ENCODE measurements around the gene PDC. TPM values are rescaled to one million over a fixed set of nuclear protein-coding genes. Genes with fewer than 3 reads are reported as not detected.
"Not testable (repeated sequence)": the region's sequence is repeated elsewhere in the genome, so short reads cannot be mapped to it uniquely, and the experiment has no call there.

The PDC gene
- total RNA-seq, 1 donor from 2014 or later, result not detected

DNA sequence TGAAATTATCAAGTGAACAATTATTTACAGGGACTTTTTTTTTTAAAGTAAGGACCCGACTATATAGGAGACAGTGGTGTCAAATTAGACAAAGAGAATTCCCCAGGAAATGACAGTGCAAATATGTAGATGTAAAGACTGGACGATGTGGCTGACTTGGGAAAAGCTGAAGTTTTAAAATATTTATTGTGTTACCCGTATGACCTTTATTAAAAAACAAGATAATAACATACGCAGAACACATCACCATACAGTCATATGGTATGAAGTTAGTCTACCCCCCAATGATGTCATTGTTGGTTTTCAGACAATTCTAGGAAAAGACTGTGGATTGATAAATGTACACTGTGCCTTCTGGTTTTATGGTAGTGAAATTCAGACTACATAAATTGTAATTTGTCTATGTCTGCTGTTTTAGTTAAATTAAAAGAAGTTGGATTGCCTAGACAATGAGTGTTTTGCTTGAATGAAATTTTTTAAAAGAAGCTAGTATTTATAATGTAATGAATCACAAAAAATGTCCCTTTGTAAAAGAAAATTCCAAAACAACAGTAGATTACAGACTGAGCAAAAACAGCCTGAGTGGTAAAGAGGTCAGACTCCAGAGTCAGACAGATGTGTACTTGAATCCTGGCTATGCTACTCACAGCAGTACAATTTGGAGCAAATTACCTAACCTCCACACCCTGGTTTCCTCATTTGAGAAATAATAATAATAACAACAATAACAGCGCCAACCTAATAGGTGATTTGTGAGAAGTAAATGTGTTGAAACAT is 15.5 kb upstream of the PDC start:
- ATAC-seq (ENCODE audit: poor library complexity), result no peak
- intact Hi-C loops (cut with DNase I), result no loop called here
- DNase-seq, result no peak

- ATAC-seq (ENCODE audit: poor library complexity), result no peak
- intact Hi-C loops (cut with DNase I), result no loop called here
- DNase-seq, result no peak
These were observed 13.3 kb upstream of the PDC start for GRCh38 chr1:186474208-186474607.

GRCh38 chr1:186473047-186473446 is 12.1 kb upstream of the PDC start:
- intact Hi-C loops (cut with DNase I), result no loop called here
- DNase-seq (no peak), ATAC-seq (ENCODE audit: poor library complexity) (no peak)

- DNase-seq, result no peak
- no peak for ATAC-seq (ENCODE audit: poor library complexity)
- intact Hi-C loops (cut with DNase I), result no loop called here
These were observed 5.0 kb upstream of the PDC start for GRCh38 chr1:186465946-186466345.

GRCh38 chr1:186465491-186465890 is 4.6 kb upstream of the PDC start:
- intact Hi-C loops (cut with DNase I); ATAC-seq (ENCODE audit: poor library complexity); DNase-seq: not testable (repeated sequence)

GRCh38 chr1:186463926-186464325 is 3.0 kb upstream of the PDC start:
- ATAC-seq (ENCODE audit: poor library complexity), result no peak
- DNase-seq, result no peak
- intact Hi-C loops (cut with DNase I), result no loop called here

DNA sequence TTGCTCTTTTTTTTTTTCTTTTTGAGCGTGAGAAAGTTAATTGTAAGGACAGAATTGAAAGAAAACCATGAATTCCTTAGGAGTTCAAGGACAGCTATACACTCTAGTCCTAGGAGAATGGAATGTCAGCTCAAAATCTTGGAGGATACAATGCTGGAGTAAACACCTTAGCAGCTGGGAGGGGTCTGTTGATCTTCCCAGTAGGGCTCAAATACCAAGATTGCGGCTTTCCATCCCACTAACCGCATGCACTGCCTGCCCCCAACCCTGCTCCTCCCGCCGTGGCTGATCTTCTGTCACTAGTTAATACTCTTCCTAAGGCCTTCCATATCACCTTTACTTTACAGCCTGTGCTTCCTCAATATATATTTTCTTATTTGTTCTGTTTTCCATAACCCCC is 2.6 kb upstream of the PDC start:
- DNase-seq (no peak), ATAC-seq (ENCODE audit: poor library complexity) (no peak)
- intact Hi-C loops (cut with DNase I), result no loop called here

DNA sequence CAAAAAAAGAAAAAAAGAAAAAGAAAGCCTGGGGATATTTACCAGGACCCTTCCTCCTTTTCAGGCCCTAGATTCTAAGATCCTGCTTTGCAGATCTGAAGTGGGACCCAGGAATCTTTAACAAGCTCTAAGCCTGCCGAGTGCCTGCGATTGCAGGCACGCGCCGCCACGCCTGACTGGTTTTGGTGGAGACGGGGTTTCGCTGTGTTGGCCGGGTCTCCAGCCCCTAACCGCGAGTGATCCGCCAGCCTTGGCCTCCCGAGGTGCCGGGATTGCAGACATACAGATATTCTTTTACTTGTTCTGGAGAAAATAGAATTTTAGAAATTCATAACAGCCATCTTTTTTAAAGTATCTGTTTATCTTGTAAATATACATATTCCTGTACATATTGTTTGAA is 1.8 kb downstream of the PDC start:
- ATAC-seq (ENCODE audit: poor library complexity); DNase-seq; intact Hi-C loops (cut with DNase I): not testable (repeated sequence)

- ATAC-seq (ENCODE audit: poor library complexity), result peak; percentile 22
- DNase-seq, result no peak
- intact Hi-C loops (cut with DNase I), result no loop called here
These were observed 4.1 kb downstream of the PDC start for GRCh38 chr1:186456729-186457255.

- intact Hi-C loops (cut with DNase I), result no loop called here
- no peak for ATAC-seq (ENCODE audit: poor library complexity)
- no peak for DNase-seq
These were observed 5.9 kb downstream of the PDC start for GRCh38 chr1:186454981-186455380.

- ATAC-seq (ENCODE audit: poor library complexity) (no peak), DNase-seq (no peak)
- intact Hi-C loops (cut with DNase I), result no loop called here
These were observed 14.8 kb downstream of the PDC start for GRCh38 chr1:186446152-186446551.

DNA sequence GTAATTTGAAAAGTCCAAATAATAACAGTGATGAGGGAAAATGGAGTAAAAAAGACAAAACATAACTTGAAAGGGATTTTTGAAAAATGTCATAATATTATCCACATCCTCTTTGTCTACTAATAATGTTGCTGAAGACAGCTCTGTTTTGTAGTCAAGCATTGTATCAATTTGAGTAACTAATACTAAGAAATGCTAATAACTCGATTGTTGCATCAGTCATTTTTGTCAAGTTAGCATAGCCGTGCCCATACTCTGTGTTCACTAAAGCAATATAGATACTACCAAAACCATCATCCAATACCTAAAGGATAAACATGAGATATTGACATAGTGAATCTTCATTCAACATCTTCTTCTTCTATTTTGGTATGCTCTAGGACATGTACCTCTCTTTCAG is 17.3 kb downstream of the PDC start:
- DNase-seq, result no peak
- intact Hi-C loops (cut with DNase I), result no loop called here
- no peak for ATAC-seq (ENCODE audit: poor library complexity)

- DNase-seq, result no peak
- intact Hi-C loops (cut with DNase I), result no loop called here
These were observed 18.1 kb downstream of the PDC start for GRCh38 chr1:186442651-186443375.

GRCh38 chr1:186440584-186440983 is 20.3 kb downstream of the PDC start:
- ATAC-seq (ENCODE audit: poor library complexity), result no peak
- intact Hi-C loops (cut with DNase I), result no loop called here
- no peak for DNase-seq

More at GRCh38 chr1:186442651-186443375, 18.1 kb downstream of the PDC start:
- ATAC-seq (ENCODE audit: poor library complexity), result no peak

GRCh38 chr1:186438567-186438966 is 22.3 kb downstream of the PDC start:
- no peak for DNase-seq
- ATAC-seq (ENCODE audit: poor library complexity), result no peak
- intact Hi-C loops (cut with DNase I), result no loop called here

DNA sequence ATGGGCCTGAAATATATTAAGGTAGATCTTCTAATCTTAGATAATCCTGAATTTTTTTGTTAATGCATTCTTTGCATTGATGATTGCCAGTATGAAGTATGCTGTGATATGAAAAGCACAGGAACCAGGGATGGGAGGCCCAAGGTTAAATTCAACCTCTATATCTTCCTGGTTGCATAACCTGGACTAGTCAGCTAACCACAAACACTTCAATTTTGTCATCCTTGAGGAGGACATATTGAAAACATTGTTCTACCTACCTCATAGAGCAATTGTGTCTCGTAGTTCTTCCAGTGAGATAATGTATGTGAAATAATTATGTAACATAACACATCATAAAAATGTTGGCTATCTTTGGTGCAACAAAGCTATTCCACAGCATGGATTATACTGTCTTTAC is 25.6 kb downstream of the PDC start:
- intact Hi-C loops (cut with DNase I), result no loop called here
- DNase-seq (no peak), ATAC-seq (ENCODE audit: poor library complexity) (no peak)

- intact Hi-C loops (cut with DNase I), result no loop called here
- ATAC-seq (ENCODE audit: poor library complexity) (no peak), DNase-seq (no peak)
These were observed 31.9 kb downstream of the PDC start for GRCh38 chr1:186429017-186429416.

DNA sequence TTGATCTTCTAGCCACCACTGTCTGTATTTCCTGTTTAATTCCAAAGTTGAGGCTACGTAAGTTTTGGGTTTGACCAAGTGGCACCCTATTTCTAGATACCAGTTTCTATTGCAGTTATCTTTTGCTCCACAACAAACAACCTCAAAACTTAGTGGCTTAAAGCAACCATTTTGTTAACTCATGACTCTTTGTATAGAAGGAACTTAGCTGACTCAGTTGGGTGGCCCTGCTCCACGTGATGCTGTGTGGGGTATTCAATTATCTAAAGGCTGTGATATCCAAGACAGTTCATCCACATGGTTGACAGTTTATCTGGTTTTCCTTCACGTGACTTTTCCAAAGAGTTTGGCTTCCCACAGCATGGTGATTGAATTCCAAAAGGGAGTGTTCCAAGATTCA is 34.8 kb downstream of the PDC start:
- ATAC-seq (ENCODE audit: poor library complexity) (no peak), DNase-seq (no peak)
- intact Hi-C loops (cut with DNase I), result no loop called here

- peak; percentile 77 for ATAC-seq (ENCODE audit: poor library complexity)
- intact Hi-C loops (cut with DNase I), result no loop called here
These were observed 36.4 kb downstream of the PDC start for GRCh38 chr1:186424539-186424938.

DNA sequence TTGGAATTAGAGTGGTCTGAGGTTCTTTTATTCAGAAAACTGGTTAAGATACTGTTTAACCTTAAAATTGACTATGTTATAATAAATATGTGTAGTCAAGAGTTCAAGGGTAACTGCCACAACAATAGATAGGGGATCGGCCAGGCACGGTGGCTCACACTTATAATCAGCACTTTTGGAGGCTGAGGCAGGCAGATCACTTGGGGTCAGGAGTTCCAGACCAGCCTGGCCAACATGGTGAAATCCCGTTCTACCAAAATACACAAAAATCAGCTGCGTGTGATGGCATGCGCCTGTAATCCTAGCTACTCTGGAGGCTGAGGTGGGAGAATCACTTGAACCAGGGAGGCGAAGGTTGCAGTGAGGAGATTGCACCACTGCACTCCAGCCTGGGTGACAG is 39.5 kb downstream of the PDC start:
- no peak for DNase-seq
- no peak for ATAC-seq (ENCODE audit: poor library complexity)
- intact Hi-C loops (cut with DNase I), result no loop called here

More at GRCh38 chr1:186424539-186424938, 36.4 kb downstream of the PDC start:
- peak; percentile 37 for DNase-seq

Data from Right ventricle myocardium superior (tissue), 1 donor.